Measurements from ENCODE around the gene HAUS7. TPM values are rescaled to one million over a fixed set of nuclear protein-coding genes. Genes with fewer than 3 reads are reported as not detected.

The HAUS7 gene
- total and polyA plus RNA-seq, 12 donors: 12.7 to 45.3 (median 19.2) TPM

DNA sequence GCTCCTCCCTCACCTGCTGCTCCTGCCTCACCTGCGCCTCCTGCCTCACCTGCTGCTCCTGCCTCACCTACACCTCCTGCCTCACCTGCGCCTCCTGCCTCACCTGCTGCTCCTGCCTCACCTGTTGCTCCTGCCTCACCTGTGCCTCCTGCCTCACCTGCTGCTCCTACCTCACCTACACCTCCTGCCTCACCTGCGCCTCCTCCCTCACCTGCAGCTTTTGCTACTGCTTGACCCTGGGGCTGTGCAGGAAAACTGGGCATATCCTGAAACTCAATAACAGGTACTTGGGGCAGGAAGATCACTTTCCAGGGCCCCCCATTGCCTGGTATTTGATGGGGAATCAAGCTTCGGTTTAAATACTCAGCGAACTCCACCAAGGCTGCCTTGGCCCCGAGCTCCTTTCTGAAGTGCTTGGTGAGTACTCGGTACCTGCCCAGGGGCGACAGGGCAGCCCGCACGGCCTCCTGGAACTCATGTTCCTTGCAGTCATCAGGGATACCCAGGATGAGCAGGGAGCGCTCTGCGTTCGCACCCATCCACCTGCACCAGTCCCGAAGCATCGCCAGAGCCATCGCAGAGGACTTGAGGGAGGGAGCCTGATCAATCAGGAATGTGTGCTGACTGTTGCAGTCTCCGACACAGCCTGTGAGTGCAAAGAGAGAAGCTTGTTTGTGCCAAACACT is 72.0 kb downstream of the HAUS7 start:
- TF ChIP-seq CTCF (IDR thresholded peaks at IDR 0.05): no peak
- no peaks in the 10 kb centered on the region for H3K4me1 ChIP-seq
- ATAC-seq (no peak), DNase-seq (no peak)
- WGBS, 2 donors: 83 to 88% methylated on average over 16 to 17 of the region's 17 CpGs
- H3K27ac ChIP-seq: no peak overlapping the region
- no peaks in the 10 kb centered on the region for H3K36me3 ChIP-seq
- no peaks in the 10 kb centered on the region for H3K27me3 ChIP-seq
- no peak overlapping the region for H3K4me3 ChIP-seq
- intact Hi-C loops (cut with DNase I): loop anchor here in 1 of 10 donors (10.0 kb wide), 1 partner anchor 106 kb away; no protein-coding TSS in a partner anchor
- peaks cover 0 to 11% (median 0%) of the 10 kb centered on the region in 11 donors for H3K9me3 ChIP-seq

Other genes starting within 250 kb of the HAUS7 start
- not detected for gene PNMA6F, start 148.8 kb downstream of the HAUS7 start, total RNA-seq
- gene PNMA6F, start 148.8 kb downstream of the HAUS7 start, polyA plus RNA-seq: not detected
- gene ZNF275, start 136.4 kb downstream of the HAUS7 start, total RNA-seq: 10 to 100 TPM in 1 of 10 donors, 1 to 10 TPM in 9; 6.6 to 10.1 (median 7.6) TPM
- gene ZNF275, start 136.4 kb downstream of the HAUS7 start, polyA plus RNA-seq: 1 to 10 TPM; 2.3 to 3.5 TPM
- gene PNMA6E, start 69.2 kb downstream of the HAUS7 start, total RNA-seq: not detected
- gene PNMA6E, start 69.2 kb downstream of the HAUS7 start, polyA plus RNA-seq: not detected
- 1 to 10 TPM in 3 of 10 donors, under 1 TPM in 7; 0.17 to 1.6 (median 0.44) TPM for gene ZFP92, start 59.1 kb downstream of the HAUS7 start, total RNA-seq
- gene ZFP92, start 59.1 kb downstream of the HAUS7 start, polyA plus RNA-seq: under 1 TPM; 0.23 to 0.51 TPM
- under 1 TPM in 6 of 10 donors, not detected in 4; 0.20 to 0.33 (median 0.26) TPM for gene TREX2, start 24.5 kb downstream of the HAUS7 start, total RNA-seq
- gene TREX2, start 24.5 kb downstream of the HAUS7 start, polyA plus RNA-seq: under 1 TPM; 0.36 to 0.44 TPM
- 100 to 1,000 TPM in 1 of 10 donors, 10 to 100 TPM in 9; 38.7 to 202 (median 62.4) TPM for gene BGN, start 24.4 kb upstream of the HAUS7 start, total RNA-seq
- gene BGN, start 24.4 kb upstream of the HAUS7 start, polyA plus RNA-seq: 100 to 1,000 TPM; 101 to 116 TPM
- not detected for gene ATP2B3, start 47.1 kb upstream of the HAUS7 start, total RNA-seq
- not detected for gene ATP2B3, start 47.1 kb upstream of the HAUS7 start, polyA plus RNA-seq
- 10 to 100 TPM; 16.9 to 50.1 (median 21.7) TPM for gene CCNQ, start 128.6 kb upstream of the HAUS7 start, total RNA-seq
- 100 to 1,000 TPM in 1 of 2 donors, 10 to 100 TPM in 1; 95.2 to 132 TPM for gene CCNQ, start 128.6 kb upstream of the HAUS7 start, polyA plus RNA-seq
- under 1 TPM in 1 of 10 donors, not detected in 9; 0.09 TPM for gene DUSP9, start 176.6 kb upstream of the HAUS7 start, total RNA-seq
- gene DUSP9, start 176.6 kb upstream of the HAUS7 start, polyA plus RNA-seq: under 1 TPM in 1 of 2 donors, not detected in 1; 0.03 TPM
- gene PNCK, start 203.2 kb upstream of the HAUS7 start, total RNA-seq: 10 to 100 TPM in 2 of 10 donors, 1 to 10 TPM in 8; 3.6 to 15.6 (median 5.9) TPM
- gene PNCK, start 203.2 kb upstream of the HAUS7 start, polyA plus RNA-seq: 1 to 10 TPM; 2.0 to 5.6 TPM
- gene SLC6A8, start 217.3 kb upstream of the HAUS7 start, total RNA-seq: 100 to 1,000 TPM; 150 to 238 (median 186) TPM
- gene SLC6A8, start 217.3 kb upstream of the HAUS7 start, polyA plus RNA-seq: 100 to 1,000 TPM; 128 to 155 TPM

Measured in heart right ventricle (tissue), 16 donors.